ENCODE data around the gene CPNE5.

- TF ChIP-seq CTCF (IDR thresholded peaks at IDR 0.05) (no peak), POLR2AphosphoS5 (IDR thresholded peaks at IDR 0.05; ENCODE audit: low read depth, low read length) (no peak)
Observed at GRCh38 chr6:36800223-36801076, 38.8 kb downstream of the CPNE5 start.

All from Panc1 (cell line).